Liver (tissue), 9 donors: ENCODE measurements around the gene VASH1. TPM values are rescaled to one million over a fixed set of nuclear protein-coding genes. Genes with fewer than 3 reads are reported as not detected.

ENCODE experiments used
- DNase-seq: peaks from one replicate; pipeline ENCODE4 v3.0.0-alpha.2; 2017; ENCODE audit warnings: low spot score
- H3K27ac ChIP-seq, 2 donors: one replicate each; pipeline ENCODE4 v1.7.0; 2013; ENCODE audit warnings: inconsistent platforms in 2 of 2, low read length in 2 of 2, control low read depth in 1 of 2, low read depth in 1 of 2, mild to moderate bottlenecking in 1 of 2
- H3K27me3 ChIP-seq, 4 donors: one replicate each; pipeline versions ENCODE4 v1.6.1 to v1.7.0; 2013; ENCODE audit warnings: low read length in 3 of 4, inconsistent platforms in 1 of 4, mild to moderate bottlenecking in 1 of 4, moderate library complexity in 1 of 4; ENCODE audit not compliant: control insufficient read depth in 4 of 4, insufficient read depth in 4 of 4
- H3K36me3 ChIP-seq, 4 donors: one replicate each; pipeline versions ENCODE4 v1.6.1 to v1.7.0; 2013; ENCODE audit warnings: low read length in 3 of 4, mild to moderate bottlenecking in 3 of 4, low read depth in 1 of 4, moderate library complexity in 1 of 4; ENCODE audit not compliant: control insufficient read depth in 4 of 4, insufficient read depth in 3 of 4
- H3K4me1 ChIP-seq, 4 donors: one replicate each; pipeline versions ENCODE4 v1.6.1 to v1.7.0; 2013; ENCODE audit warnings: low read length in 3 of 4, mild to moderate bottlenecking in 3 of 4, moderate library complexity in 1 of 4; ENCODE audit not compliant: control insufficient read depth in 4 of 4, insufficient read depth in 4 of 4
- H3K4me3 ChIP-seq, 3 donors: one replicate each; pipeline versions ENCODE4 v1.6.1 to v1.7.0; 2013; ENCODE audit warnings: low read length in 3 of 3, control low read depth in 1 of 3, low read depth in 1 of 3, mild to moderate bottlenecking in 1 of 3
- H3K9ac ChIP-seq, 2 donors: one replicate each; pipeline ENCODE4 v1.7.0; 2013; ENCODE audit warnings: low read length in 2 of 2, mild to moderate bottlenecking in 2 of 2, moderate library complexity in 2 of 2, control low read depth in 1 of 2, low read depth in 1 of 2
- H3K9me3 ChIP-seq, 4 donors: one replicate each; pipeline versions ENCODE4 v1.6.1 to v1.7.0; 2013; ENCODE audit warnings: low read length in 3 of 4; ENCODE audit not compliant: control insufficient read depth in 4 of 4
- EGR1 ChIP-seq, 2 donors: IDR thresholded peaks; 2 replicates each; pipeline ENCODE4 v1.6.1; 2016 to 2018; ENCODE audit warnings: antibody characterized with exemption in 2 of 2, low read depth in 2 of 2
- FOXA1 ChIP-seq: IDR thresholded peaks from 2 replicates; pipeline ENCODE4 v1.6.1; 2016; ENCODE audit warnings: antibody characterized with exemption
- FOXA2 ChIP-seq: IDR thresholded peaks from 2 replicates; pipeline ENCODE4 v1.6.1; 2016; ENCODE audit warnings: antibody characterized with exemption
- GABPA ChIP-seq, 2 donors: IDR thresholded peaks in 1 of 2; conservative IDR thresholded peaks in 1 of 2; 2 replicates each; pipeline ENCODE4 v1.6.1; 2016; ENCODE audit warnings: antibody characterized with exemption in 2 of 2, mild to moderate bottlenecking in 1 of 2, moderate library complexity in 1 of 2
- HNF4A ChIP-seq, 2 donors: conservative IDR thresholded peaks; 2 replicates each; pipeline ENCODE4 v1.6.1; 2016; ENCODE audit warnings: antibody characterized with exemption in 2 of 2, mild to moderate bottlenecking in 2 of 2
- HNF4G ChIP-seq: IDR thresholded peaks from 2 replicates; pipeline ENCODE4 v1.6.1; 2016; ENCODE audit warnings: antibody characterized with exemption
- JUND ChIP-seq, 2 donors: IDR thresholded peaks; 2 replicates each; pipeline ENCODE4 v1.6.1; 2016; ENCODE audit warnings: antibody characterized with exemption in 2 of 2
- NR2F2 ChIP-seq: IDR thresholded peaks from 2 replicates; pipeline ENCODE4 v1.6.1; 2016; ENCODE audit warnings: antibody characterized with exemption
- RAD21 ChIP-seq, 2 donors: IDR thresholded peaks; 2 replicates each; pipeline ENCODE4 v1.6.1; 2016; ENCODE audit warnings: antibody characterized with exemption in 2 of 2, mild to moderate bottlenecking in 2 of 2
- RXRA ChIP-seq, 2 donors: IDR thresholded peaks; 2 replicates each; pipeline ENCODE4 v1.6.1; 2017 to 2018; ENCODE audit warnings: antibody characterized with exemption in 2 of 2, mild to moderate bottlenecking in 1 of 2
- SP1 ChIP-seq: IDR thresholded peaks from 2 replicates; pipeline ENCODE4 v1.6.1; 2018; ENCODE audit warnings: antibody characterized with exemption, mild to moderate bottlenecking
- TAF1 ChIP-seq: conservative IDR thresholded peaks from 2 replicates; pipeline ENCODE4 v1.6.1; 2016; ENCODE audit warnings: antibody characterized with exemption, mild to moderate bottlenecking
- YY1 ChIP-seq: IDR thresholded peaks from 2 replicates; pipeline ENCODE4 v1.6.1; 2016; ENCODE audit warnings: antibody characterized with exemption, mild to moderate bottlenecking
- WGBS: extraction: QIAGEN DNeasy Blood & Tissue Kit; methylation state at CpG from one replicate; pipeline ENCODE4 v1.1.7; 2013; 5-methylcytosine and 5-hydroxymethylcytosine counted together
- polyA plus RNA-seq, 2 donors: library from polyadenylated mRNA; stranded (reverse) in 1 of 2; unstranded in 1 of 2; fragments of 200-250 nt in 1 of 2; fragments of >200 nt in 1 of 2; fragmentation: Nextera tagmentation in 1 of 2; extraction: Ambion mirVana in 1 of 2; gene quantifications; one replicate each; pipeline versions ENCODE4 v1.2.1 to v1.2.3, GENCODE V29; 2013 to 2015
- total RNA-seq, 2 donors: library from RNA; depleted of rRNA; stranded (reverse); fragments of >200 nt; gene quantifications; one replicate each; pipeline ENCODE4 v1.2.3, GENCODE V29; 2014
- TF ChIP-seq, protein P1 (sequence below): IDR thresholded peaks from 2 replicates; pipeline ENCODE4 v1.6.1; 2016; ENCODE audit warnings: antibody characterized with exemption, mild to moderate bottlenecking
- TF ChIP-seq, protein P2 (sequence below): IDR thresholded peaks from 2 replicates; pipeline ENCODE4 v1.6.1; 2016; ENCODE audit warnings: antibody characterized with exemption
- TF ChIP-seq, protein P3 (sequence below): fragments of 150-350 bp; IDR thresholded peaks from 2 replicates; pipeline ENCODE4 v1.5.1; 2017; ENCODE audit warnings: improper control_type of control experiment, low read depth, low read length; ENCODE audit not compliant: missing input control
- TF ChIP-seq, protein P4 (sequence below): IDR thresholded peaks from 2 replicates; pipeline ENCODE4 v1.6.1; 2016; ENCODE audit warnings: antibody characterized with exemption
- TF ChIP-seq, protein P5 (sequence below): IDR thresholded peaks from 2 replicates; pipeline ENCODE4 v1.6.1; 2016; ENCODE audit warnings: antibody characterized with exemption
- donor health status: healthy.
- donor health status: healthy.
- donor health status: healthy.
- donor health status: healthy.
- donor health status: healthy.

The VASH1 gene
- total and polyA plus RNA-seq, 4 donors: 0.94 to 5.9 (median 4.3) TPM

DNA sequence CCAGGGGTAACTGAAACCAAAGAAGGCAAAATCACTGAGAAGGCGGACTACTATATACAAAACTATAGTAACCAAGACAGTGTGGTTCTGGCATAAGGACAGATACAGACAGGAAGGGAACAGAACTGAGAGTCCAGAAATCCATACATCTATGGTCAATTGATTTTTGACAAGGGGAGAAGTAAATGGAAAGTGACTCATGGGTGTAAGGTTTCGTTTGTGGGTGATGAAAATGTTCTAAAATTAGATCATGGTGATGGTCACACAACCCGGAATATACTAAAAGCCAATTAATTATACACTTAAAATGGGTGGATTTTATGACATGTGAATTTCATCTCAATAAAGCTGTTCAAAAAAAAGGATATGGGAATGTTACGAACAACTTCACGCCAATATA is 32.7 kb downstream of the VASH1 start:
- Histone ChIP-seq H3K36me3 (peaks cover 0 to 46% (median 33%) of the 10 kb centered on the region in 4 donors), H3K4me3 (no peak overlapping the region), H3K27ac (no peak overlapping the region), H3K9me3 (no peaks in the 10 kb centered on the region), H3K27me3 (no peaks in the 10 kb centered on the region), H3K9ac (no peak overlapping the region), H3K4me1 (no peaks in the 10 kb centered on the region)
- TF ChIP-seq JUND (IDR thresholded peaks at IDR 0.05) (no peak), YY1 (no peak), GABPA (IDR thresholded peaks at IDR 0.05 in 1 of 2, conservative IDR thresholded peaks at IDR 0.05 in 1 of 2) (no peak), RAD21 (IDR thresholded peaks at IDR 0.05) (no peak), TAF1 (no peak), SP1 (no peak), NR2F2 (no peak), HNF4A (conservative IDR thresholded peaks at IDR 0.05) (no peak), HNF4G (no peak), FOXA1 (no peak), RXRA (IDR thresholded peaks at IDR 0.05) (no peak), FOXA2 (no peak), EGR1 (IDR thresholded peaks at IDR 0.05; ENCODE audit: low read depth in 2 of 2) (no peak)
- TF ChIP-seq, protein P1, sequence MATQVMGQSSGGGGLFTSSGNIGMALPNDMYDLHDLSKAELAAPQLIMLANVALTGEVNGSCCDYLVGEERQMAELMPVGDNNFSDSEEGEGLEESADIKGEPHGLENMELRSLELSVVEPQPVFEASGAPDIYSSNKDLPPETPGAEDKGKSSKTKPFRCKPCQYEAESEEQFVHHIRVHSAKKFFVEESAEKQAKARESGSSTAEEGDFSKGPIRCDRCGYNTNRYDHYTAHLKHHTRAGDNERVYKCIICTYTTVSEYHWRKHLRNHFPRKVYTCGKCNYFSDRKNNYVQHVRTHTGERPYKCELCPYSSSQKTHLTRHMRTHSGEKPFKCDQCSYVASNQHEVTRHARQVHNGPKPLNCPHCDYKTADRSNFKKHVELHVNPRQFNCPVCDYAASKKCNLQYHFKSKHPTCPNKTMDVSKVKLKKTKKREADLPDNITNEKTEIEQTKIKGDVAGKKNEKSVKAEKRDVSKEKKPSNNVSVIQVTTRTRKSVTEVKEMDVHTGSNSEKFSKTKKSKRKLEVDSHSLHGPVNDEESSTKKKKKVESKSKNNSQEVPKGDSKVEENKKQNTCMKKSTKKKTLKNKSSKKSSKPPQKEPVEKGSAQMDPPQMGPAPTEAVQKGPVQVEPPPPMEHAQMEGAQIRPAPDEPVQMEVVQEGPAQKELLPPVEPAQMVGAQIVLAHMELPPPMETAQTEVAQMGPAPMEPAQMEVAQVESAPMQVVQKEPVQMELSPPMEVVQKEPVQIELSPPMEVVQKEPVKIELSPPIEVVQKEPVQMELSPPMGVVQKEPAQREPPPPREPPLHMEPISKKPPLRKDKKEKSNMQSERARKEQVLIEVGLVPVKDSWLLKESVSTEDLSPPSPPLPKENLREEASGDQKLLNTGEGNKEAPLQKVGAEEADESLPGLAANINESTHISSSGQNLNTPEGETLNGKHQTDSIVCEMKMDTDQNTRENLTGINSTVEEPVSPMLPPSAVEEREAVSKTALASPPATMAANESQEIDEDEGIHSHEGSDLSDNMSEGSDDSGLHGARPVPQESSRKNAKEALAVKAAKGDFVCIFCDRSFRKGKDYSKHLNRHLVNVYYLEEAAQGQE: no peak
- TF ChIP-seq, protein P2, sequence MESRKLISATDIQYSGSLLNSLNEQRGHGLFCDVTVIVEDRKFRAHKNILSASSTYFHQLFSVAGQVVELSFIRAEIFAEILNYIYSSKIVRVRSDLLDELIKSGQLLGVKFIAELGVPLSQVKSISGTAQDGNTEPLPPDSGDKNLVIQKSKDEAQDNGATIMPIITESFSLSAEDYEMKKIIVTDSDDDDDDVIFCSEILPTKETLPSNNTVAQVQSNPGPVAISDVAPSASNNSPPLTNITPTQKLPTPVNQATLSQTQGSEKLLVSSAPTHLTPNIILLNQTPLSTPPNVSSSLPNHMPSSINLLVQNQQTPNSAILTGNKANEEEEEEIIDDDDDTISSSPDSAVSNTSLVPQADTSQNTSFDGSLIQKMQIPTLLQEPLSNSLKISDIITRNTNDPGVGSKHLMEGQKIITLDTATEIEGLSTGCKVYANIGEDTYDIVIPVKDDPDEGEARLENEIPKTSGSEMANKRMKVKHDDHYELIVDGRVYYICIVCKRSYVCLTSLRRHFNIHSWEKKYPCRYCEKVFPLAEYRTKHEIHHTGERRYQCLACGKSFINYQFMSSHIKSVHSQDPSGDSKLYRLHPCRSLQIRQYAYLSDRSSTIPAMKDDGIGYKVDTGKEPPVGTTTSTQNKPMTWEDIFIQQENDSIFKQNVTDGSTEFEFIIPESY: no peak
- TF ChIP-seq, protein P3, sequence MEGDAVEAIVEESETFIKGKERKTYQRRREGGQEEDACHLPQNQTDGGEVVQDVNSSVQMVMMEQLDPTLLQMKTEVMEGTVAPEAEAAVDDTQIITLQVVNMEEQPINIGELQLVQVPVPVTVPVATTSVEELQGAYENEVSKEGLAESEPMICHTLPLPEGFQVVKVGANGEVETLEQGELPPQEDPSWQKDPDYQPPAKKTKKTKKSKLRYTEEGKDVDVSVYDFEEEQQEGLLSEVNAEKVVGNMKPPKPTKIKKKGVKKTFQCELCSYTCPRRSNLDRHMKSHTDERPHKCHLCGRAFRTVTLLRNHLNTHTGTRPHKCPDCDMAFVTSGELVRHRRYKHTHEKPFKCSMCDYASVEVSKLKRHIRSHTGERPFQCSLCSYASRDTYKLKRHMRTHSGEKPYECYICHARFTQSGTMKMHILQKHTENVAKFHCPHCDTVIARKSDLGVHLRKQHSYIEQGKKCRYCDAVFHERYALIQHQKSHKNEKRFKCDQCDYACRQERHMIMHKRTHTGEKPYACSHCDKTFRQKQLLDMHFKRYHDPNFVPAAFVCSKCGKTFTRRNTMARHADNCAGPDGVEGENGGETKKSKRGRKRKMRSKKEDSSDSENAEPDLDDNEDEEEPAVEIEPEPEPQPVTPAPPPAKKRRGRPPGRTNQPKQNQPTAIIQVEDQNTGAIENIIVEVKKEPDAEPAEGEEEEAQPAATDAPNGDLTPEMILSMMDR: no peak
- TF ChIP-seq, protein P4, sequence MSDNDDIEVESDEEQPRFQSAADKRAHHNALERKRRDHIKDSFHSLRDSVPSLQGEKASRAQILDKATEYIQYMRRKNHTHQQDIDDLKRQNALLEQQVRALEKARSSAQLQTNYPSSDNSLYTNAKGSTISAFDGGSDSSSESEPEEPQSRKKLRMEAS: no peak
- TF ChIP-seq, protein P5, sequence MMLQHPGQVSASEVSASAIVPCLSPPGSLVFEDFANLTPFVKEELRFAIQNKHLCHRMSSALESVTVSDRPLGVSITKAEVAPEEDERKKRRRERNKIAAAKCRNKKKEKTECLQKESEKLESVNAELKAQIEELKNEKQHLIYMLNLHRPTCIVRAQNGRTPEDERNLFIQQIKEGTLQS: no peak
- DNase-seq: no peak
- 94% methylated on average over 5 of the region's 5 CpGs for WGBS
